Measurements from ENCODE around the gene ARHGAP20. TPM values are rescaled to one million over a fixed set of nuclear protein-coding genes. Genes with fewer than 3 reads are reported as not detected.

ARHGAP20 gene
- total and polyA plus RNA-seq, 9 of the 15 experiments (the other 6 are each of a cell fraction or from before 2014, with no cell fraction given) = 0.07 TPM; not detected in 8

GRCh38 chr11:110645253-110645652 is 67.0 kb downstream of the ARHGAP20 start:
- Histone ChIP-seq H3K4me3 (no peak overlapping the region), H3K9me1 (ENCODE audit: control insufficient read depth, insufficient read depth, low read length) (no peaks in the 10 kb centered on the region), H2AFZ (ENCODE audit: low read depth, low read length) (no peak overlapping the region), H3K27me3 (ENCODE audit: control insufficient read depth in 2 of 2, insufficient read depth in 2 of 2, low read length in 2 of 2) (no peaks in the 10 kb centered on the region), H3K4me1 (replicated peaks in 1 of 2; ENCODE audit: control insufficient read depth in 2 of 2, insufficient read depth in 2 of 2, low read length in 2 of 2) (no peaks in the 10 kb centered on the region), H3K27ac (ENCODE audit: extremely low read depth, low read depth, low read length) (no peak overlapping the region), H3K9ac (ENCODE audit: insufficient read depth in 1 of 2, low read depth in 2 of 2, low read length in 2 of 2) (no peak overlapping the region), H3K9me3 (replicated peaks; ENCODE audit: control insufficient read depth, insufficient read depth, low read depth, low read length) (no peaks in the 10 kb centered on the region), H4K20me1 (replicated peaks; ENCODE audit: control insufficient read depth, insufficient read depth, low read length) (no peaks in the 10 kb centered on the region), H3K4me2 (ENCODE audit: insufficient read depth, low read length) (no peak overlapping the region), H3K36me3 (ENCODE audit: control insufficient read depth, insufficient read depth, low read length) (no peaks in the 10 kb centered on the region), H3K79me2 (ENCODE audit: control insufficient read depth, insufficient read depth, low read length) (no peaks in the 10 kb centered on the region)
- ChIA-PET POLR2A (no interaction called here), CTCF (ENCODE audit: low intra/inter-chr PET ratio) (no interaction called here)
- in situ Hi-C loops (cut with MboI) = no loop called here
- ATAC-seq = no peak
- WGBS (ENCODE audit: insufficient coverage, low coverage, missing lambda C conversion rate) = 4% methylated on average over 2 of the region's 2 CpGs
- no peak for FAIRE-seq
- no peak for DNase-seq (ENCODE audit: extremely low read depth in 1 of 4, low spot score in 3 of 4)
- TF ChIP-seq IRF9 (tag; IDR thresholded peaks at IDR 0.05) = no peak
- TF ChIP-seq PTTG1 (tag; IDR thresholded peaks at IDR 0.05; ENCODE audit: low read depth) = no peak
- TF ChIP-seq NFRKB (IDR thresholded peaks at IDR 0.05; ENCODE audit: low read depth) = no peak
- no peak for TF ChIP-seq MTA3 (IDR thresholded peaks at IDR 0.05; ENCODE audit: borderline replicate concordance)
- TF ChIP-seq ILK (tag; IDR thresholded peaks at IDR 0.05; ENCODE audit: borderline replicate concordance, low read depth) = no peak
- no peak for TF ChIP-seq SIRT6 (IDR thresholded peaks at IDR 0.05; ENCODE audit: low read depth, low read length)
- TF ChIP-seq RB1 (IDR thresholded peaks at IDR 0.05; ENCODE audit: low read depth) = no peak
- TF ChIP-seq ZNF766 (CRISPR knock-in tag; conservative IDR thresholded peaks at IDR 0.05) = no peak
- TF ChIP-seq ZNF212 (CRISPR knock-in tag; IDR thresholded peaks at IDR 0.05) = no peak
- TF ChIP-seq BCLAF1 (IDR thresholded peaks at IDR 0.05; ENCODE audit: borderline replicate concordance in 1 of 2, control insufficient read depth in 1 of 2, low read depth in 2 of 2, low read length in 1 of 2) = no peak
- TF ChIP-seq PCBP2 (IDR thresholded peaks at IDR 0.05; ENCODE audit: low read depth, low read length, poor library complexity, severe bottlenecking) = no peak
- no peak for TF ChIP-seq ZNF324 (CRISPR knock-in tag; IDR thresholded peaks at IDR 0.05)
- TF ChIP-seq MAFK (IDR thresholded peaks at IDR 0.05; ENCODE audit: low read length) = no peak
- TF ChIP-seq, protein P1, sequence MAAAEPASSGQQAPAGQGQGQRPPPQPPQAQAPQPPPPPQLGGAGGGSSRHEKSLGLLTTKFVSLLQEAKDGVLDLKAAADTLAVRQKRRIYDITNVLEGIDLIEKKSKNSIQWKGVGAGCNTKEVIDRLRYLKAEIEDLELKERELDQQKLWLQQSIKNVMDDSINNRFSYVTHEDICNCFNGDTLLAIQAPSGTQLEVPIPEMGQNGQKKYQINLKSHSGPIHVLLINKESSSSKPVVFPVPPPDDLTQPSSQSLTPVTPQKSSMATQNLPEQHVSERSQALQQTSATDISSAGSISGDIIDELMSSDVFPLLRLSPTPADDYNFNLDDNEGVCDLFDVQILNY (CRISPR knock-in tag; IDR thresholded peaks at IDR 0.05) = no peak
- intact Hi-C loops (cut with micrococcal nuclease) = no loop called here
- no TSS peak for BruUV-seq (replicated peaks)
